NT2/D1 (cell line): ENCODE measurements around the gene SSH2.
A peak's percentile ranks its signal among the peaks of the same experiment; 100 is the strongest.

Experiments
- DNase-seq: peaks from one replicate; pipeline ENCODE4 v3.0.0-alpha.2; 2011; ENCODE audit warnings: low read depth, low spot score
- H3K27me3 ChIP-seq: 2 replicates; pipeline ENCODE4 v1.6.0; 2011; ENCODE audit warnings: mild to moderate bottlenecking; ENCODE audit not compliant: insufficient read length, insufficient read depth
- H3K36me3 ChIP-seq: 2 replicates; pipeline ENCODE4 v1.6.1; 2011; ENCODE audit warnings: mild to moderate bottlenecking, low read length, mixed read lengths; ENCODE audit not compliant: insufficient read depth, insufficient read length
- H3K4me1 ChIP-seq: 2 replicates; pipeline ENCODE4 v1.5.1; 2011; ENCODE audit not compliant: insufficient read depth, insufficient read length
- H3K4me3 ChIP-seq: 2 replicates; pipeline ENCODE4 v1.5.1; 2011; ENCODE audit warnings: low read depth; ENCODE audit not compliant: insufficient read length
- H3K9ac ChIP-seq: 2 replicates; pipeline ENCODE4 v1.6.0; 2011; ENCODE audit warnings: low read depth; ENCODE audit not compliant: insufficient read length
- H3K9me3 ChIP-seq: 2 replicates; pipeline ENCODE4 v1.5.1; 2011; ENCODE audit warnings: mild to moderate bottlenecking, low read length; ENCODE audit not compliant: insufficient read depth
- SUZ12 ChIP-seq: IDR thresholded peaks from 2 replicates; pipeline ENCODE4 v1.6.1; 2011; ENCODE audit not compliant: insufficient read length, insufficient read depth; ENCODE audit errors: extremely low read depth
- YY1 ChIP-seq: IDR thresholded peaks from 2 replicates; pipeline ENCODE4 v1.6.1; 2011; ENCODE audit not compliant: insufficient read length, insufficient read depth
- ZNF274 ChIP-seq: IDR thresholded peaks from 2 replicates; pipeline ENCODE4 v1.6.1; 2011; ENCODE audit warnings: mild to moderate bottlenecking, low read depth, low read length

SSH2 gene

DNA sequence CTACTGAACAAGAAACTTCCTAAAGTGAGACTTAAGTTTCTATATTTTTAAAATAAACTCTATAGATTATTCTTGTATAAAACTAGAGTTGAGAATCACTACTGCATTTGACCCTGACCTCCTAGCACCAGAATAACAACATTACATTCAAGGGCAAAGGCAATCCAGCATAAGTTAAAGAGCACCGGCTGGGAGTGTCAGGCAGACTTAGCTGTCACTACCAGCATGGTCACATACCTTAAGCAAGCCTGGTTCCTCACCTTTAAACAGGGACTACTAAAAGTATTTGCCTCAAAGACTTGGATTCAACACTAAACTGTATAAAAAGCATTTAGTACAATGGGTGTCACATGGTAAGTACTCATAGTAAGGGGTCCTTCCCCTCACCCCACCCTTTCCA, 90.4 kb downstream of the SSH2 start:
- no peaks in the 10 kb centered on the region for H3K36me3 ChIP-seq
- no peaks in the 10 kb centered on the region for H3K27me3 ChIP-seq
- H3K4me3 ChIP-seq, result no peak overlapping the region
- peaks cover 2% of the 10 kb centered on the region for H3K4me1 ChIP-seq
- TF ChIP-seq YY1 (no peak), SUZ12 (no peak), ZNF274 (no peak)
- no peak overlapping the region for H3K9ac ChIP-seq
- no peak for DNase-seq
- H3K9me3 ChIP-seq, result no peaks in the 10 kb centered on the region

DNA sequence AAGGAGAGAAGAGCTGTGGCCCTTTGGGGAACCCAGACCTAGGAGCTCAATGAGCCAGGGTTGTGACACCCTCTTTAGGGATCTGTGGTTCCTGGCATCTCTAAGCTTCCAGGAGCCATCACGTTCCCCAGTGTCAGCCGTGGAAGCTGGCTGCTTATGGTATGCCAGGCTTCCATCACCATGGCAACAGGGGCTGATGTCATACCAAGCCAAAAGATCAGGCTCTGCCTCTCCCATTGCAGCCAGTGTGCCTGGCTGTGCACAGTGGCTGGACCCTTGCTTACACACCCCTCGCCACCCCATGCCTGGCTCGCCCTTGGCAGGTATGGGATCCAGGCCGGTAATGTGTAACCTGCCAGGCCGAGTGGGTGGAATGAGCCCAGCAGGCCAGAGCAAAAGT, 91.1 kb downstream of the SSH2 start:
- peak; percentile 15 for DNase-seq
- H3K9me3 ChIP-seq, result no peaks in the 10 kb centered on the region
- no peaks in the 10 kb centered on the region for H3K27me3 ChIP-seq
- no peaks in the 10 kb centered on the region for H3K36me3 ChIP-seq
- H3K4me1 ChIP-seq, result peaks cover 2% of the 10 kb centered on the region
- H3K9ac ChIP-seq, result no peak overlapping the region
- TF ChIP-seq YY1 (no peak), SUZ12 (no peak), ZNF274 (no peak)
- H3K4me3 ChIP-seq, result no peak overlapping the region

GRCh38 chr17:29837531-29837930, 92.5 kb downstream of the SSH2 start:
- TF ChIP-seq ZNF274 (no peak), YY1 (no peak), SUZ12 (no peak)
- DNase-seq, result no peak
- H3K27me3 ChIP-seq, result no peaks in the 10 kb centered on the region
- H3K9me3 ChIP-seq, result no peaks in the 10 kb centered on the region
- no peak overlapping the region for H3K9ac ChIP-seq
- no peak overlapping the region for H3K4me3 ChIP-seq
- H3K4me1 ChIP-seq, result peaks cover 2% of the 10 kb centered on the region
- no peaks in the 10 kb centered on the region for H3K36me3 ChIP-seq

GRCh38 chr17:29836643-29837042, 93.4 kb downstream of the SSH2 start:
- DNase-seq, result no peak

DNA sequence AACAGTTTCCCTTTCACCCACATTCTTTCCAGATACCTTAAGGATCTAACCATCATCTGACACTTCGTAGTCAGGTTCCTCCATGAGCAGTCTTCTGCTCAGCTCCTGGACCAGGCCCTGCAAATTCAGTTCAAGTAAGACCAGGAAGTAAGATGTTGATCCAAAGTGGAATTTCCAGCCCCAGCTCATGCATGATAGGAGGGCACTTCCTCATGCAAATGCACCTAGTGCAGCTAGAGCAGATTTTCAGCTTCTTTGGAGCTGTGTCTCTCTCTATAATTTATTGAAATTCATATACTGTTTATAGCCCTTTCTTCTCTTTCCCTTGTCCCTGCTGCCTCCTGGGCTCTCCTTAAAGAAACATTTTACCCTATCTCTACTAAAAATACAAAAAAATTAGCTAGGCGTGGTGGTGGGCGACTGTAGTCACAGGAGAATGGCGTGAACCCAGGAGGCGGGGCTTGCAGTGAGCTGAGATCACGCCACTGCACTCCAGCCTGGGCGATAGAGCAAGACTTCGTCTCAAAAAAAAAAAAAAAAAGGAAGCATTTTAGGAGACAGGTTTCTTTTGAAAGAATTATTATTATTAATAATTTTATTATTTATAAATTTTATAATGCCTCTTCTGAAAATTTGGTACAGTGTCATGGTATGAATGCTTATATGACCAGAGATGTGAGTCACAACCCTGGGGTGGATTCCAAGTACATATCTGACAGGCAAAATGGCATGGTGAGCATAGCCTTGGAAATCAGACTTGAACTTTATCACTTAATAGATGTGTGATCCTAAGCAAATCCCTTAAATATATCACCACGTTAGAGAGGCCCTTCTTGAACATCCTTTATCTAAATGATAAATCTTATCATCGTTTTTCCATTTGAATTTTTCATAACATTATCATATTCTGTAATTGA, 94.3 kb downstream of the SSH2 start:
- H3K4me3 ChIP-seq, result no peak overlapping the region
- no peaks in the 10 kb centered on the region for H3K36me3 ChIP-seq
- no peak overlapping the region for H3K9ac ChIP-seq
- no peak for TF ChIP-seq ZNF274
- no peaks in the 10 kb centered on the region for H3K27me3 ChIP-seq
- no peaks in the 10 kb centered on the region for H3K9me3 ChIP-seq
- peaks cover 2% of the 10 kb centered on the region for H3K4me1 ChIP-seq
- DNase-seq, result no peak

More at GRCh38 chr17:29836643-29837042, 93.4 kb downstream of the SSH2 start:
- Histone ChIP-seq H3K4me3 (no peak overlapping the region), H3K27me3 (no peaks in the 10 kb centered on the region), H3K4me1 (peaks cover 2% of the 10 kb centered on the region), H3K9ac (no peak overlapping the region), H3K36me3 (no peaks in the 10 kb centered on the region), H3K9me3 (no peaks in the 10 kb centered on the region)
- TF ChIP-seq YY1, result no peak
- no peak for TF ChIP-seq ZNF274
- no peak for TF ChIP-seq SUZ12

DNA sequence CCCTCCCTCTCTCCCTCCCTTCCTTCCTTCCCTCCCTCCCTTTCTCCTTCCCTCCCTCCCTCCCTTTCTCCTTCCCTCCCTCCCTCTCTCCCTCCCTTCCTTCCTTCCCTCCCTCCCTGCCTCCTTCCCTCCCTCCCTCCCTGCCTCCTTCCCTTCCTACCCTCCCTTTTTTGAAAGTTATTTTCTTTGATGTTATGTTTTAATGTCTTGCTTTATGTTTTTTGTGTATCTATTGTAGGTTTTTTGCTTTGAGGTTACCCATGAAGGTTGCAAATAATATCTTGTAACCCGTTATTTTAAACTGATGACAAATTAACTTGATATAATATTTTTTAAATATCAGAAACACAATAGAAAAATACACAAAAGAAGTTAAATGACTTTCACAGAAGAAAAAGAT, 96.2 kb downstream of the SSH2 start:
- DNase-seq, result no peak
- no peak for TF ChIP-seq SUZ12
- no peak for TF ChIP-seq YY1
- TF ChIP-seq ZNF274, result no peak
- Histone ChIP-seq H3K9ac (no peak overlapping the region), H3K4me1 (no peaks in the 10 kb centered on the region), H3K27me3 (no peaks in the 10 kb centered on the region), H3K36me3 (no peaks in the 10 kb centered on the region), H3K9me3 (no peaks in the 10 kb centered on the region), H3K4me3 (no peak overlapping the region)

DNA sequence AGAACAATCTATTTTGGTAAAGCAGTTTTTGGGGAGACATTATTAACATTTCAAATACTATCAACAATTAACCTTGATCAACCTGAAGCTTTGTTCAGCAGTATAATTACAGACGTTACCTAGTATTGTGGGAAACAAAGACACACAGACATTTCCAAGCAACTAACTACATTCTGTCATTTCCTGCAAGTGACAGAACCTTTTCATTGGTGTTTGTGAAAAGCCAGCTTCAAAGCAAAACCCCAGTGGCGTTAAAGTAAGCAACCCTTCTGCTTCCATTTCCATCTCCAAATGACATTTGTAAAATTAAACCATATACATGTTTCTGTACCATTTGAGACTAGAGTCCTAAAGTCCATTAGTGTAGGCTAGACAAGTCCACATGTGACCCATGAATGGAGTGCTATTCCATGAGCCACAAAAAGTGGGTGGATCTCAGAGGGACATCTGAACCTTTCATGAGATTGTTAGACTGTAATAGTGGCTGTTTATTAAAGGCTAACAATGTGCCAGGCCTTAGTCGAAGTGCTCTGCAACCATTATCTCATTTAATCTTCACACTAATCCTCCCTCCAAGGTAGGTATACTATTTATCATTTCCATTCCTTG, 101.2 kb downstream of the SSH2 start:
- H3K9ac ChIP-seq, result no peak overlapping the region
- H3K9me3 ChIP-seq, result no peaks in the 10 kb centered on the region
- no peaks in the 10 kb centered on the region for H3K27me3 ChIP-seq
- H3K36me3 ChIP-seq, result no peaks in the 10 kb centered on the region
- H3K4me1 ChIP-seq, result no peaks in the 10 kb centered on the region
- no peak for TF ChIP-seq ZNF274
- no peak for TF ChIP-seq SUZ12
- DNase-seq, result no peak
- H3K4me3 ChIP-seq, result no peak overlapping the region
